ENCODE data around the gene MIB2.
A peak's percentile ranks its signal among the peaks of the same experiment; 100 is the strongest.
"Not testable (repeated sequence)": the region's sequence is repeated elsewhere in the genome, so short reads cannot be mapped to it uniquely, and the experiment has no call there.

MIB2 gene

DNA sequence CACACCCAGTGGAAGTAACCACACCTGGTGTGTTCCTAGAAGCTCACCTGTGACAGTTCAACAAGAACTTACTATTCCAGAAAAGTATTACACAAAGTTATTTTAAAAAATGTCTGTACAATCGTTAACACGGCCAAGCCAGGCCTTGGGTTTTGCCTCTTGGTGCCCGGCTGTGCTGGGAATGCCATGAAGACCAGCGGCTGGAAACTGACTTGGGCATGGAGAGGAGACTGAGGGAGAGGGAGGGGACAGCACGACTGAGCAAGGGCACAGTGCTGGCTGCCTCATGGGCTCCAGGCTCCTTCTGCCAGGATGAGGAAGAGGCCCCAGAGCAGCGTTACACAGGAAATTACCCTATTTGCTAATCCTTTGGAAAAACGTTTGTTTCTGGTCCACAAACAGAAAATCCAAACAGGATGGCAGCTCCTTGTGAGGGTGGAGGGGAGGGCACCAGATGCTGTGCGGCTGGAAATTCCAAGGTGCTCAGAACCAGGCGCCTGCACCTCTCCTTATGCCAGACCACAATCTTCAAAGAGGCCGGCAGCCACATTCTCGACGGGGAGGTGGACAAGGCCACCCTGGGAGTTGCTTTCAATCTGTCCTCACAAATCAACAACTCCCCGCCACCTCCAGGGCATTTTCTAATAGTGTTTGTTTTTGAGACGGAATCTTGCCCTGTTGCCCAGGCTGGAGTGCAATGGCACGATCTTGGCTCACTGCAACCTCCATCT is 47.7 kb downstream of the MIB2 start:
- DNase-seq: not testable (repeated sequence)

DNA sequence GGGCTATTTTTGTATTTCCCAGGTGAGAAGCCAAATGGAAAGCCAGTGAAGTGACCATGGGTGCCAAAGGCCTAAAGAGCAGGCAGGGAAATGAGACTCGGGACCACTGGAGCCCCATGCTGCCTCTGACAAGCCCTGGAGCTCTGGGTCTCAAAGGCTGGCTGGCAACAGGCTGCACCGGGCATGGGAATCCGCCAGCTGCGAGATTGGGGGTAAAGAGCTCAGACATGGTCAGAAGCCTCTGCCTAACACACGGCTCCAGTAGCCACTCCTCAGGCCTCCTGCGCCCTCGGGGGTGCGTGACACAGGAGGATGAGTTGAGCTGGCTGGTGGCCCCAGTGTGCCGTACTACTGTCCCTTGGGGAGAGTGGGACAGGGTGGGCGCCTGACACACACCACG is 49.0 kb downstream of the MIB2 start:
- DNase-seq: not testable (repeated sequence)

DNA sequence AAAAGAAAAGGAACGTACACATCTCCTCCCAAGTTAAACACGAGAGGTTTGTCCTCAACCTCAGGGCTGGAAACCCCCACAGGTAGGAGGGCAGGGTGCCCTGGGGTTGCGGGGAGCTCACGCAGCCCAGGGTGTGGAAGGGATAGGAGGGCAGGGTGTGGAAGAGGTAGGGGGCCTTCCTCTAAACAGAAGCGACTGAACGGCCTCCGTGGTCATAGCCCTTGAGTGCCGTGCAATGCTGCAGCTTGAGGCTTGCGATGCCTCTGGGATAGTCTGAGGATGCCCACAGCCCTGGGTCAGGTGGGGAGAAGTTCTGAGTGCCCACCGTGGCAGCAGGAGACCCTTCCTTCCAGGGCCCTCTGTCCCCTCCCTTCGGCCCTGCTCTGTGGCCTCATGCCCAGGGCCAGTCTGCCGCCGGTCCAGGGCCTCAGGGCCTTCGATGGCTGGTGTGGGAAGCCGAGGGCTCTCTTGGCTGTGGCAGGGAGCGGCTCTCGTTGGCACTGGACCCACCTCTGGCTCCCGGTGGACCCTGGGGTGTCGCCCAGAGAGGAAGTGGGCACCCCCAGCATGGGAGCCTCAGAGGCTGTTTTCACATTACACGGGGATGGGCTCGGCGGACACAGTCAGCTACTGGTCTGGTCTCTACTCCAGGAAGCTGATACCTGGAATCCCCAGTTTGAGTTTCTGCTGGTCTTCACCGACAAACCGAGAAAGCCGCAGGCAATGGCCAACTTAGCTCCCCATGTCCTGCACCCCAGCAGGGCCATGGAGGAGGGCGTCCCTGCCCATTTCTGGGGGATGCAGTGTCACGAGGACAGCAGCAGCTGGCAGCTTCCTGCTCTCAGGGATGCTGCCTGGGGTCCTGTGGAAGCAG is 49.9 kb downstream of the MIB2 start:
- no peak for DNase-seq

DNA sequence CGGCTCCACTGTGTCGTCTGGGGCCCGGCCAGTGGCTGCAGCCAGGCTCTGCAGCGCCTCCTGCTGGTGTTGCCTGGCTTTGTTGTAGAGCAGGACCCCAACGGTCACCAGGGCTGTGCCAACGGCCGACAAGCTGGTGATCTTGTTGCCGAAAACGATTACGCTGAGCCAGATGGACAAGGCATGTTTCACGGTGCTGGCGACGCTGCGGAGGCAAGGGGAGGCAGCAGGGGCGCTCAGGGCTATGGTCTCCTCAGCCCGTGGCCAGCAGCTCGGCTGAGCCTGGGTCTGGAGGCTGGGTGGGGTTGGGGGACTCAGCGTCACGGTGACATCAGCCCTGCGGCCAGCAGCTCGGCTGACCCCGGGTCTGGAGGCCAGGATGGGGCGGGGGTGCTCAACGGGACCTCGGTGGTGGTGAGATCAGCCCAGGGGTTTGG is 50.5 kb downstream of the MIB2 start:
- DNase-seq: no peak

DNA sequence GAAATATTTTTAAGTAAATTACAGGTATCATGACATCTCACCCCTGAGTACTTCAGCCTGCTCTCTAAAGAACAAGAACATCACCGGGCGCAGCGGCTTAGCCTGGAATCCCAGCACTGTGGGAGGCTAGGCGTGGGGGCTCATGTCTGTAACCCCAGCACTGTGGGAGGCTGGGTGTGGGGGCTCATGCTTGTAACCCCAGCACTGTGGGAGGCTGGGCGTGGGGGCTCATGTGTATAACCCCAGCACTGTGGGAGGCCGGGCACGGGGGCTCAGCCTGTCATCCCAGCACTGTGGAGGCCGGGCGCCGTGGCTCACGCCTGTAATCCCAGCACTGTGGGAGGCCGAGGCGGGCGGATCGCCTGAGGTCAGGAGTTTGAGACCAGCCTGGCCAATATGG is 51.2 kb downstream of the MIB2 start:
- DNase-seq: no peak

DNA sequence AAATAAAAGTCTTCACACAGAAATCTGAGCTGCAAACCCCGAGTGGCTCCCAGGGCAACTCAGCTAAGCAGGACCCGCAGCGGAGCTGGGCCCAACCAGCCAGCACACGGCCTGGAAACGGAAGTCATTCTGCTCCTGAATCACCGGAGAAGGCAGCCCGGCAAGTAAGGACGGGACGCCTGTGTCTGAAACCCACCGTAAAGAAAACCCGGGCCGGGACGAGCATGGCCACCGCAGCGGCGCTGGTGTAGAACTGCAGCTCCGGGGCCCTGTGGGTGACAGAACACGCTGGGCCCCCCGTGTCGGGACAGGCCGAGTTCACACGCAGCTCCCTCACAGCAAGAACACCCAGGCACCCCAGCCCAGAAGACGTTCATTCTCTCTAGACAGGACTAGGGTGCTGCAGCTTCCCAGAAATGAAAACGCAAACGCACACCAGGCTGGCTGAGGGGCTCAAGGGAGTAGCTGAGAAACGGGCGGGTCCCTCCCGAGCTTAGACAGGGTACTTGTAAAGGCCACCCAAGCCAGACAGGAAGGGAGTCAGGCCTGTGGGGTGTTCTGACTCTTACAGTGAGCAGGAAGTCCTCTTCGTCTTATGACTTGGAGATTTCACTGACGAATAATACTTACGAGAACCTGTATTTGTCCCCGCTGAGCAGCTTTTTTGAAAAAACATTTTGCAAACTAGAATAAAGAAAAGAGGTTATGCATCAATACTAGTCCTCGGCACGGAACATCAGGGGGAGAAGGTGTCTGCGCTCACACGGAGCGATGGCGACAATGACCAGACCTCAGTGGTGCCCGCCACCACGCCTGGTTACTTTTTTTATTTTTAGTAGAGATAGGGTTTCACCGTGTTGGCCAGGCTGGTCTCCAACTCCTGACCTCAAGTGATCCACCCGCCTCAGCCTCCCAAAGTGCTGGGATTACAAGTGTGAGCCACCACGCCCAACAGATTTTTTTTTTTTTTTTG is 54.5 kb downstream of the MIB2 start:
- no peak for DNase-seq

DNA sequence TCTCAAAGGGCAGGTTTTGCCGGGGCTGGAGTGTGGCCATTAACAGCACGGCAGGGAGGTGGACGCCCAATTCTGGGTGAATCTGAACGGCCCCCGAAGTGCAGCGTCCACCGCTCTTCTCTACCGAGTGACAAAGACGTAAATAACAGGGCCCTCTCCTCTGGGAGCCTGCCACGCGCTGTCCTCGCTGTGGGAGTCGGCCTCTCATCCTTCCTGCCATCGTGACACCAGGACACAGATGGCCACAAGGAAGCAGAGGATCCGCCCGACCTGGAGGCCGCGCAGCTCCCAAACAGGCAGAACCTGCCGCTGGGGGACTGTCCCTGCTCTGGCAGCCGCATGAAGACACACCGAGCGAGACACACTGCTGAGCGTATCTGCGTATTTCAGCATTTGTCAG is 55.6 kb downstream of the MIB2 start:
- DNase-seq: no peak

DNA sequence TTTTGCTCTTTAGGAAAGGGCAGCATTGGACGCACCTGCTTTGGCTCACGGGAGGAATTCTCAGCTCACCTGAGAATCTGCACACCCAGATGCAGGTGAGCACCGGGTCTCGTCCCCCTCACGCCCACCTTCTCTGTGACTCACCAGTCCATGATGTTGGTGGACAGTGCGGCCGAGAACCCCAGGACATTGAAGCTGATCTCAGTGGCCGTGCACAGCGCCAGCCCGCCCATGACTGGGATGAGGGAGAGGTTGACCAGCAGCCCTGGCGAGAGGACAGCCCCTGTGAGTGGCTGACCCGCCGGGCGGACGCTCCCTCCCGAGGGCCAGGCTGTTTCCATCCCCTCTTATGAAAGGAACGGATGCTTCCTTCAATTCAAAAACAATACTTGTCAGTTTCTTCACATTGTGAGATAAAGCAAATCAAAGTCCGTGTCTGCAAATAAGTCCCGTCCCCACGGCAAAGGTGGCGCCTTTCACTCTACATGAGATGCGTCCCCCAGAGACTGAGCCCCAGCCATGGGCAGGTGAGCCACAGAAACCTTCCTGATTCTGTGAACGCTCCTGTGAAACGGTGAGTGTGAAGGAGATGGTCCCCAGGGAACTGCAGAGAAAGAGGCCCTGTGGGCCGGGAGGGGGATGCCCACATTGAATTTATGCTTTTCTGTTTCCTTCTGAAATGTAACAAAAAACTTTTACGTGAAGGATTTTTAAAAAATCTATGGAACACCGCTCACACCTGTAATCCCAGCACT is 56.2 kb downstream of the MIB2 start:
- DNase-seq: no peak

DNA sequence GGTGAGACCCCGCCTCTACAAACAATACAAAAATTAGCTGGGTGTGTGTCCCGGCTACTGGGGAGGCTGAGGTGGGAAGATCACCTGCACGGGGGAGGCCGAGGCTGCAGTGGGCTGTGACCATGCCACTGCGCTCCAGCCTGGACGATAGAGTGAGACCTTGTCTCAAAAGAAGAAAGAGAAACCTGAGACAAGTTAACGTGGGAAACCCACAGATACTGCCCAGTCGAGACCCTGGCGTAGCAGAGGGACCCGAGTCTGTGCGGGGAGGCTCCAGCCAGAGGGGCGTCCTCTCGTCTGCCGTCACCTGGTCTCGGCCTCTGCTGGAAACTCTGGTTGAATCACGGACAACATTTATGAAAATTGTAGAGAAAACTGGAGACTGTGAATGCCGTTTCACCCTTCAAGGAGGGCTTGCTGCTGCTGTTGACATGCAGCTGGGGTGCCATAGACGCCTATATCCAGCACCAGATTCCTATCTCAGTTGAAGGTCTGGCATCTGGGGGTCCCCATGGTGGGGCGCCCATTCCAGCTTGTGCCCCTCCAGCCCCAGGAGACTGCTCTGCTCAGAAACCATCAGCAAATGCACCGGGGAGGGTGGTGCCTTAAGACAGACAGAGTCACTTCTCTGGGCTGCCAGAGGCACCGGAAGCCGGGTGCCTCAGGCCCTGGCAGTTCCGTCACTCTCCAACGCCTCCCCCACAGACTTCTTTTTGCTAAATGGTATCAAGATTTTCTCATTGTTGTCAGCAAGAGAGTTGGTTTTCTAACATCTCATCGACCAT is 57.1 kb downstream of the MIB2 start:
- DNase-seq: no peak

DNA sequence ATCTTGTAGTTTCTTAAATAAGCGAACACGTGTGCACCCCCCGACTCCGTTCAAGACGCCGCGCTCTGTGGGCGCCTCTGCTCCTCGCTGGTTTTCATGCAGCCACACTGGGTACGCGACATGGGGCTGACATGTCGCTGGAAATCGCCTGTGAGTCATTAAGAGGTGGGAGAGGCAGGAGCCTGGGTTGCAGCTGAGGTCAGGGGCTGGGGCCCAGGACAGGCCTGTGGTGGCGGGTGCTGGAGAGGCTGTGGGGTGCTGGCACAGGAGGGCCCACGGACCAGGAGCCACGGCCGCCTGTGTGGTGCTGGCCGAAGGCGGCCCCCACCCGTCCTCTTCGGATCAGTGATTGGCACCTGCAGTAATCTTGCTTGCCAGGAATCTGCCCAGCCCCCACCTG is 59.5 kb downstream of the MIB2 start:
- DNase-seq: not testable (repeated sequence)

DNA sequence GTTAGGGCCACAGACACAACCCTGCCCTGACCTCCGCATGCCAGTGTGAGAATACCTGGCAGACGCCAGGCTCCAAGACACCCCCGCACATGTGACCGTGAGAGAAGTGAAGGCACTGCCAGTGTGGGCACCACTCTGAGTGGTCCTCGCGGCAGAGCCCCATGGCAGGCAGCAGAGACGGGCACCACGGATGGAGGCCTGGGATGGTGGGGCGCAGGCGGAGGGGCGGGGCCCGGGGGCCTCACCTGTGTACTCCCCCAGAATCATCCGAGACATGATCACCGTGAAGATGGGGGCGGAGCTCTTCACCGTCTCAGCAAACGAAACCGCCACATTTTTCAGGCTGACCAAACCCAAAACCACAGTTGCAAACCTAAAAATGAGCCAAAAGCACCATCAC is 59.9 kb downstream of the MIB2 start:
- DNase-seq: not testable (repeated sequence)

DNA sequence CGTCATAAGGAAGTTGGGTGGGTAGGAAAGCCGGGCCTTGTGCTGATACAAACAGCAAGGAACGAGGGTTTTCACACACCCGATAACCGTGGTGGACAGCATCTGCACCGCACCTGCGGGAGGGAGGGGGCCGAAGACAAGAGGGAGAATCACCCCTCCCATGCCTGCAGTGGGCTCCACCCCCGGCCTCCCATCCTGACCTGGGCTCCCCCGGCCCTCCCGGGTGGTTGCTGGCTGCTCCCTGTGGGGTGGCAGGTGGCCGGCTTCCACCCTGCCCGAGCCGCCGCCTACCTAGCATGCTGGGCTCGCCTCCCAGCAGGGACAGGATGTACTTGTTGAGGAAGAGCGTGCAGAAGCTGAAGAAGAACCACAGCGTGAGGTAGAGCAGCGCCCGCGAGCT is 60.8 kb downstream of the MIB2 start:
- DNase-seq: not testable (repeated sequence)

DNA sequence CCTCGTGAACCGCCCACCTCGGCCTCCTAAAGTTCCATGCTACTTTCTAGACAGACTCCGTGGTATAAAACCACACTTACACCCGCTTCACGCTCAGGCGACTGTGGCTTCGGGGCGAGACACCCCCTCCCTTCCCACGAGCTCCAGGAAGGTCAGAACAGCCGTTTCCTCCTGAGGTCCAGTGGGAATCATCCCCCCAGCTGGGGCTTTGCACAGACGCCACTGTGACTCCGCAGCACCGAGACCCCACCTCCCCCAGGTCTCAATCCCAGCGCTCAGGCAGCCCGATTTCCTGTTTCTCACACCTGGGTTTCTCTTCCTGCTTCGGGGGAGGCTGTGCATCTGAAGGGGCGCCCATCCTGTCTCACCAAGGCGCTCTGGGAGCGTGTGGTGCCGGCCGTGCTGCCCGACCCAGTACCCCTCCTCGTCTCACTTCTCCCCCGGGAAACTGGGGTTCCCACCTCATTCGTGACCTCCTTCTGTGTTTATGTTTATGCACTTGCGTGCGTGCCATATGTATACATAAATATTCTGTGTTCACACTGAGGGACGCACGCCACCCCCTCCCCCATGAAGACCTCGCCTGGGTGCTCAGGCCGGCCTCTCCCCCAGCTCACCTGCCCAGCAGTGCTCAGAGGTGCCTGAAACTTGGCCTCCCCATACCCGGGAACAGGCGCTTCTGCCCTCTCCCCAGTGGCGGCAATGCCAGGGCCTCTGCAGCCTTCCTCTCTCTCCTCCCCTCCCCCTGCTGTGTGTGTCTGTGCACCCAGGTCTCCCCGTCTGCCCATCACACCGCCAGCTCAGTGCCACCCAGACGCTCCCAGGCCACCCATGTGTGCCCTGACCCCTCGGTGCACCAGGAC is 62.6 kb downstream of the MIB2 start:
- peak; percentile 26 to 53 for DNase-seq

DNA sequence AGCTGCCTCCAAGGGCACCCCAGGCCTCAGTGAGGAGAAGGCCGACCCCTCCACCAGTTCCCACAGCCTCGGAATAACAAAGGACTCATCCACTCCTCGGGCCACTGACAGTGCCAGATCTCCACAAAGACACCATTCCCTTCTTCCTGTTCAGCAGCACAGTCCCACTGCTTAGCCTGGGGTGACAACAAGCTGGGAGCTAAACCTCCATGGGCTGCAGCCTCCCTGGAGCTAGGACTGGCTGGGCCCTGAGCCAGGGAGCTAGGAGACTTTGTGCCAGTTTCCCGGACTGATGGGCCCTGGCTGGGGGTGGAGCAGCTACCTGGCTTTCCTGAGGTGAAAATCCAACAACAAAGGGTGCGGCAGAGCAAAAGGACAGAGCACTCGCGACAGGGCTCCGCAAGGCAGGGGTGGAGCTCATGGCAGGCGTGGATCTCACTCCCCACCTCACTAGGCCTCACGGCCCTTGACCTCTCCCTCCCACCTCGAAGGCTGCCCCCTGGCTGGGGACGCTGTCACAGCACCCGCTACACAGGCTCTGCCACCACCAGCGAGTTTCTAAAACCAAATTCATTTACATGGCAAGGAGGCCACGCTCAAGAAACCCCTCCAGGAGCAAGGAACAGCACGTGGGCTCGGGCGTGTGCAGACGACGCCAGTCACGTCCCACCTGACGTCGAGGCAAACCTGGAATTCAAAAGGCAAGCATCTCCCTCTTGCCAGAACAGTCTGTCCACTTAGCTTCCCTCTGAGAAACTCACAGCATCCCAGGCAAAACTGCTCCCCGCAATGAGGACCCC is 63.5 kb downstream of the MIB2 start:
- no peak for DNase-seq
